ENCODE data around the gene AQP9.

AQP9 gene

GRCh38 chr15:58141894-58142293 is 3.7 kb downstream of the AQP9 start:
- DNase-seq (ENCODE audit: low read depth) = no peak

GRCh38 chr15:58142827-58143461 is 4.8 kb downstream of the AQP9 start:
- DNase-seq (ENCODE audit: low read depth) = no peak

GRCh38 chr15:58145606-58146005 is 7.4 kb downstream of the AQP9 start:
- no peak for DNase-seq (ENCODE audit: low read depth)

GRCh38 chr15:58146211-58146610 is 8.0 kb downstream of the AQP9 start:
- DNase-seq (ENCODE audit: low read depth) = no peak

GRCh38 chr15:58146749-58147148 is 8.6 kb downstream of the AQP9 start:
- DNase-seq (ENCODE audit: low read depth) = no peak

- DNase-seq (ENCODE audit: low read depth) = no peak
Observed at GRCh38 chr15:58147171-58147611, 9.0 kb downstream of the AQP9 start.

- DNase-seq (ENCODE audit: low read depth) = no peak
Observed at GRCh38 chr15:58148120-58148519, 9.9 kb downstream of the AQP9 start.

GRCh38 chr15:58148633-58149445 is 10.7 kb downstream of the AQP9 start:
- no peak for DNase-seq (ENCODE audit: low read depth)

GRCh38 chr15:58154769-58155168 is 16.6 kb downstream of the AQP9 start:
- DNase-seq (ENCODE audit: low read depth) = no peak

- DNase-seq (ENCODE audit: low read depth) = no peak
Observed at GRCh38 chr15:58159827-58160386, 21.7 kb downstream of the AQP9 start.

GRCh38 chr15:58161436-58161930 is 23.3 kb downstream of the AQP9 start:
- DNase-seq (ENCODE audit: low read depth) = no peak

GRCh38 chr15:58163985-58164384 is 25.8 kb downstream of the AQP9 start:
- no peak for DNase-seq (ENCODE audit: low read depth)

GRCh38 chr15:58164926-58165325 is 26.7 kb downstream of the AQP9 start:
- no peak for DNase-seq (ENCODE audit: low read depth)

GRCh38 chr15:58165661-58166060 is 27.5 kb downstream of the AQP9 start:
- no peak for DNase-seq (ENCODE audit: low read depth)

GRCh38 chr15:58167095-58167691 is 29.0 kb downstream of the AQP9 start:
- no peak for DNase-seq (ENCODE audit: low read depth)

GRCh38 chr15:58169934-58170333 is 31.8 kb downstream of the AQP9 start:
- no peak for DNase-seq (ENCODE audit: low read depth)

- no peak for DNase-seq (ENCODE audit: low read depth)
Observed at GRCh38 chr15:58171476-58172061, 33.4 kb downstream of the AQP9 start.

- no peak for DNase-seq (ENCODE audit: low read depth)
Observed at GRCh38 chr15:58174709-58175108, 36.5 kb downstream of the AQP9 start.

GRCh38 chr15:58175955-58176354 is 37.8 kb downstream of the AQP9 start:
- no peak for DNase-seq (ENCODE audit: low read depth)

- no peak for DNase-seq (ENCODE audit: low read depth)
Observed at GRCh38 chr15:58178668-58179067, 40.5 kb downstream of the AQP9 start.

- DNase-seq (ENCODE audit: low read depth) = no peak
Observed at GRCh38 chr15:58179206-58179605, 41.0 kb downstream of the AQP9 start.

- DNase-seq (ENCODE audit: low read depth) = no peak
Observed at GRCh38 chr15:58179741-58180381, 41.7 kb downstream of the AQP9 start.

Data from stimulated activated CD8-positive, alpha-beta memory T cell treated with anti-CD3 and anti-CD28 coated beads, Interleukin-12 subunit alpha, Interleukin-12 subunit beta, amount 100 ng/mL, for 1 hour (primary cell).